RWPE1 (cell line): ENCODE results near the gene PKHD1.

Source experiments
- CTCF ChIA-PET: fragments of 350-600 bp; sonication (Branson Sonifier 250); formaldehyde crosslinking; extraction: SDS; loops from one replicate; lab custom pipeline; 2021; lab: Yijun Ruan, JAX
- POLR2A ChIA-PET: fragments of 400-600 bp; formaldehyde crosslinking; extraction: SDS; loops from one replicate; lab custom pipeline; 2020; ENCODE audit warnings: antibody characterized with exemption; ENCODE audit not compliant: low non-redundant PET; lab: Yijun Ruan, JAX
- DNase-seq: peaks from one replicate; pipeline ENCODE4 v3.0.0; 2012; ENCODE audit warnings: low spot score
- H3K27ac ChIP-seq: fragments of 450-650 bp; 2 replicates; pipeline ENCODE4 v1.5.1; 2017
- TF ChIP-seq, protein P1 (sequence below): fragments of 450-650 bp; conservative IDR thresholded peaks from 2 replicates; pipeline ENCODE4 v1.5.1; 2017; ENCODE audit warnings: low read depth, mild to moderate bottlenecking

PKHD1 gene

DNA sequence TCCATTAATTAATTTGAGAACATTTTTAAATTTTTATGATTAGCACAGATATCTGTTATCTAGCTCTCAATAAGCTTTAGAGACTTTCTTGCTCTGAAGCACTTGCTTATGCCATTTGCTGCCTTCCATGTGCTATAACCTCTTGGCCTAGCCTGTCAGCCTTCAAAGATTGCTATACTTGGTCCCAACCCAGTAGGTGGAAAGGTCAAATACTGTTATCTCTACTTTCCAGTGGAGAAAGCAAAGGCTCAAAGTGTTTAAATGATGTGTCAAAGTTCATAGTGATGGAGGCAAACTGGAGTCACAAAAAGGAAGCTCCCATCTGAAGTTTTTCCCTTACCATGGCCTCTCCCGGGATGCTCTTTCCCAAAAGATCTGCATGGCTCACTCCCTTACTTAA is 125.1 kb downstream of the PKHD1 start:
- ChIA-PET POLR2A (no interaction called here), CTCF (interaction anchor here (0.6 kb wide), 1 partner anchor 35 kb away, joined by 3 read pairs; no protein-coding TSS in a partner anchor)

DNA sequence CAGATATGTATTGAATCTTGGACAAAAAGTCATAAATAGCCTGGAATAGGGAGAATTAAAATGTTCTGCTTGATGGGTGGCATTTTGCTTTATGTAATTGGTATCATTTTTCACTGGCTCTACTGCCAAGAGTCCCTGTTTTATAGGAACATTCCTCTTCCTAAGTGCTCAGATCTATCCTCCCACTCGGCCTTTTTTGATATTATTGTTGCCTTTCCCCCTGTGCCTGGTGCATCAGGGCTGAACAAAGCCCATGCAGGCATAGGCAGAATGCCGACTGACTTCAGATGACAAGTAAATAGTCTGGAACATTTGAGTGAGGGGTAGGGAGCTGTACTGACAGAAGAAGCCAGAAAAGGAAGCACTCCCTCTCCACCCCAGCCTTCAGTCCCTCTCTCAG is 127.0 kb downstream of the PKHD1 start:
- POLR2A ChIA-PET: no interaction called here
- TF ChIP-seq, protein P1, sequence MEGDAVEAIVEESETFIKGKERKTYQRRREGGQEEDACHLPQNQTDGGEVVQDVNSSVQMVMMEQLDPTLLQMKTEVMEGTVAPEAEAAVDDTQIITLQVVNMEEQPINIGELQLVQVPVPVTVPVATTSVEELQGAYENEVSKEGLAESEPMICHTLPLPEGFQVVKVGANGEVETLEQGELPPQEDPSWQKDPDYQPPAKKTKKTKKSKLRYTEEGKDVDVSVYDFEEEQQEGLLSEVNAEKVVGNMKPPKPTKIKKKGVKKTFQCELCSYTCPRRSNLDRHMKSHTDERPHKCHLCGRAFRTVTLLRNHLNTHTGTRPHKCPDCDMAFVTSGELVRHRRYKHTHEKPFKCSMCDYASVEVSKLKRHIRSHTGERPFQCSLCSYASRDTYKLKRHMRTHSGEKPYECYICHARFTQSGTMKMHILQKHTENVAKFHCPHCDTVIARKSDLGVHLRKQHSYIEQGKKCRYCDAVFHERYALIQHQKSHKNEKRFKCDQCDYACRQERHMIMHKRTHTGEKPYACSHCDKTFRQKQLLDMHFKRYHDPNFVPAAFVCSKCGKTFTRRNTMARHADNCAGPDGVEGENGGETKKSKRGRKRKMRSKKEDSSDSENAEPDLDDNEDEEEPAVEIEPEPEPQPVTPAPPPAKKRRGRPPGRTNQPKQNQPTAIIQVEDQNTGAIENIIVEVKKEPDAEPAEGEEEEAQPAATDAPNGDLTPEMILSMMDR: no peak
- CTCF ChIA-PET: interaction anchor here (0.6 to 1.3 kb wide), 22 partner anchors 8 to 1729 kb away, joined by 3 to 7 read pairs (median 4); no protein-coding TSS in a partner anchor
- DNase-seq: no peak
- no peak overlapping the region for H3K27ac ChIP-seq

More for the DNA sequence above, 125.1 kb downstream of the PKHD1 start:
- TF ChIP-seq, protein P1: no peak
- H3K27ac ChIP-seq: no peak overlapping the region
- no peak for DNase-seq

DNA sequence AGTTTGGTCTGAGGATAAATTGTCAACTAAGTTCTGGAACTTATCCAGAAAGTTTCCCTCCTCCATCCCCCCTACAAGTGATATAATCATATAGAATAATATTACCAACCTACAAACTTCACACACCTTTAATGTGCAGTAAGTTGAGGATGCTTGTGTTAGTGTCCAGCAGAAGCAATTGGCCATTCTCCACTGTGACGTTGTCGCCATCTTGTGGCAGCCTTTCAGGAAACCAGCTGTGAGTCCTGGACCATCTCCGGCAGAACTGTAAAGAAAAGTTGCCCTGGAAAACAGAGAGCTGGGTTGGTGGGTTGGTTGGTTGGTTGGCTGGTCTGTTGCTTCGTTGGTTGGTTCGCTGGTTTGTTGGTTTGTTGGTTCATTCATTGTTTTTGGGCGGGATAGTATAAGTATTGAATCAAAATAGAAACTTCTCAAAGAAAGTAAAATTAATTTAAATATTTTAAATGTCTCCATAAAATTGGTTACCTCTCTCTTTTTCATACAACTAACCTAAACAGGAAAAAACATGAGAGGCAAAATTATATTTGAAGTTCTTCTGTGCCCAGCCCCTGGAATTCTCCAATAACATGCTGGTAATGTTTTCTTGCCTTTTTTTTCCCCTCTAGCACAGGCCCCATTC is 127.5 kb downstream of the PKHD1 start:
- ChIA-PET POLR2A (no interaction called here), CTCF (interaction anchor here (0.6 to 1.3 kb wide), 22 partner anchors 8 to 1363 kb away, joined by 3 to 7 read pairs (median 4); no protein-coding TSS in a partner anchor)
- H3K27ac ChIP-seq: no peak overlapping the region
- TF ChIP-seq, protein P1: peak; percentile 85
- DNase-seq: peak; percentile 64

DNA sequence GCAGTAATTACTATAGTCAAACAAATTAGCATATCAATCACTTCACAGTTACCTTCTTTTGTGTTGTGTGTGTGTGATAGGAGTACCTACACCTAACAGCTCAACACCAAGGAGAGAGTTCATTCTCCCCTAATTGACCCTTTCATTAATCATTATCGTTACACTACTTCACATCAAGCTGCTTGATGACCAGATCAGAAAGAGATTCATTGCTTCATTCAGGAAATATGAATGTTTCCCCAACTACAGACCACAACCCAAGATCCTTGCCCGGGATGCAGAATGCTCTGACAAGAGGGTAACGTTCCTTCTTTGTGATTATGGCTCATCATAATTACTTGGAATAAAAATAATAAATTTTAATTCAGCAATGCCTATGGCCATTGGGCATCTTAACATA is 132.7 kb downstream of the PKHD1 start:
- DNase-seq: no peak

DNA sequence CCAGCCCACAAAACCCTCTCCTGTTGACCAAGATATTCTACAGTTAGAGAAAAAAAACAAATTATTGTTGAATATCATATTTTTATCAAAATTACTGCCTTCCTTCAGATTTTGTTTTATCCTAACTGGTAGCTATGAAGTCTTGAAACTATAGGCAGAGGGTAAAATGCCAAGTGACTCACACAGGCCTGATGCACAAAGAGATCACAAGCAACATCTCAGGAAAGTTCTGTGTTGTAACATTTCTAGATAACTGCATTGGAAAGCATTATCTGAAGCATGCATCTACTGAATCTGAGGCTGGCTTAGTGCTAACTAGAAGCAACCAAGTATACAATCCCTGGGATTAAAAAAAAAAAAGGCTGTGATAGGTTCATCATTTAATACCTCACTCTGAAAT is 134.2 kb downstream of the PKHD1 start:
- TF ChIP-seq, protein P1: no peak
- ChIA-PET CTCF (no interaction called here), POLR2A (no interaction called here)
- no peak for DNase-seq
- no peak overlapping the region for H3K27ac ChIP-seq

More for the DNA sequence above, 132.7 kb downstream of the PKHD1 start:
- H3K27ac ChIP-seq: no peak overlapping the region
- ChIA-PET CTCF (interaction anchor here (0.5 to 1.0 kb wide), 3 partner anchors 87 to 99 kb away, joined by 3 read pairs; no protein-coding TSS in a partner anchor), POLR2A (no interaction called here)
- TF ChIP-seq, protein P1: no peak

DNA sequence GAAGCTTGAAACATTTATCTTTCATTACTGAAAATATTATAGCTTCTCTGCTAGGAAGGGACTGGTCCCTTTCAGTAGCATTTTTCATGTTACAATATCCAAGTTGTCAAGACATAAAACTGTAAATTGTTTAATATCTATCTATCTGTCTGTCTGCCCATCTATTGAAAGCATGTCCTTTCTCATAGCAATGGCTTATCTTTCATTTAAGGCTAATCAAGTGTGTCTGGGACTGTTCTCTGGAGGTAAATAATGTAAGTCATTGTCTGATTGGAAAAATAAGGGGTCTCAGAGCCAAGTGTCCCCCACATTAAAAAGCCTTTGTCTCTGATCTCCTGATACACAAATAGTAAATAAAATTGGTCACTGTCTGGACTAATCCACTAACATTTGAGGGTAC is 135.5 kb downstream of the PKHD1 start:
- TF ChIP-seq, protein P1: no peak
- ChIA-PET CTCF (no interaction called here), POLR2A (no interaction called here)
- no peak overlapping the region for H3K27ac ChIP-seq
- DNase-seq: no peak
